Stimulated activated CD4-positive, alpha-beta T cell treated with anti-CD3 and anti-CD28 coated beads, Interleukin-2, amount 100 ng/mL, for 24 hours (primary cell): ENCODE results near the gene KDM2B.
"Not testable (repeated sequence)": the region's sequence is repeated elsewhere in the genome, so short reads cannot be mapped to it uniquely, and the experiment has no call there.

Experiments used
- DNase-seq, 2 donors: peaks; one replicate each; pipeline ENCODE4 v3.0.0-alpha.2; 2020

KDM2B gene

DNA sequence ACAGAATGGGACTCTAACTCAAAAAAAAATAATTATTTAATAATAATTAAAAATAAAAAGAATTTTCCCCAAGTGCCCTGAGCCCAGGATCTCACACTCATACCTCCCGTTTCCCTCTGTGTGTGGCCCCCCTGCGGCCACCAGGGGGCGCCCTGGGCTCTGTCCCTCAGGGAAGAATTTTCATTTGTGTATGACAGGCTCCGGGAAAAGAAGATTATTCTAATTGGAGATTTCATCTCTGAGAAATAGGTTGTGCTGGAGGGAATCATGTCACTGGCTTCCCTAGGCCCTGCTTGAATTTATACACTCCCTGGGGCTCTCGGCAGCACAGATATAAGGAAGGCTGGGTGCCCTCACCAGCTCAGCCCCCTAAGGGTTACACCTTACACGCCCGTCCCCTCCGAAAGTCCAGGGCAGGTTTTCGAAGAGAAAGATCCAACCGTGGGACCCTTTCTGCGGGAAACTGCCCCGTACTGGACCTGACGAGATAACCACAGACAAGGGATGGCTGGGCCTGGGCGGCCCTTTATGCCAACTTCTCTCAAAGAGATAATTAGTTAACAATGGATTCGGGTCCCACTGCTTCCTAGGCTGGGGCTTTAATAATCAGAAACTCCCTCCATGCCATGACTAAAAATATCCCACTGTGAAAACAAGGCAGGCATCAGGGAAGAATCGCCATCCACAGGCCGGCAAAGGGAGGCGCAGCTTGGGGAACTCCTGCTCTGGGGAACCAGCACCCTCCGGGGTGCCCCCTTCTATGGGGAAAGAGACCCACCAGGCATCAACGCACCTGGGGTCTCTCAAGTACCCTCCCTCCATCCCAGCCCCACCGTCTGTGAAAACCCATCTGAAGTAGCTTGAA, 80.7 kb downstream of the KDM2B start:
- DNase-seq: peak; percentile 79 to 82

DNA sequence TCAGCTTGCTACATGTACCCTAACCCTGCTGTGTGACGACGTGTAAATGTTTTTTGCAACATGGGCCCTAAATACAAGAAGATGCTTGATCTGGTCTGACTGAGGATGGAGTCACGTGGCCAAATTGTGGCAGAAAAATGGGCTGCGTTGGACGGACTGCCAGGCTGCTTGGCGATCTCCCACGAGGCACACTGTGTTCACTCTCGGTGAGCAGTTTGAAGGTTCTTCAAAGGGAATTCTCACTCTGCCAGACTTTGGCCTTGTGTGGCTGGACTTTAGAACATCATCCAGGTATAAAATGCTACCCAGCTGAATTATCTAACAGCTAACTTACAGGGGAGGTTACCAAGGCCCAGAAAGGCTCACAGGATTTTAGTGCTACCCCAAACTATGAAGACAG, 85.1 kb downstream of the KDM2B start:
- DNase-seq: no peak

- peak; percentile 72 to 74 for DNase-seq
Measured at GRCh38 chr12:121494093-121494787, 86.6 kb downstream of the KDM2B start.

DNA sequence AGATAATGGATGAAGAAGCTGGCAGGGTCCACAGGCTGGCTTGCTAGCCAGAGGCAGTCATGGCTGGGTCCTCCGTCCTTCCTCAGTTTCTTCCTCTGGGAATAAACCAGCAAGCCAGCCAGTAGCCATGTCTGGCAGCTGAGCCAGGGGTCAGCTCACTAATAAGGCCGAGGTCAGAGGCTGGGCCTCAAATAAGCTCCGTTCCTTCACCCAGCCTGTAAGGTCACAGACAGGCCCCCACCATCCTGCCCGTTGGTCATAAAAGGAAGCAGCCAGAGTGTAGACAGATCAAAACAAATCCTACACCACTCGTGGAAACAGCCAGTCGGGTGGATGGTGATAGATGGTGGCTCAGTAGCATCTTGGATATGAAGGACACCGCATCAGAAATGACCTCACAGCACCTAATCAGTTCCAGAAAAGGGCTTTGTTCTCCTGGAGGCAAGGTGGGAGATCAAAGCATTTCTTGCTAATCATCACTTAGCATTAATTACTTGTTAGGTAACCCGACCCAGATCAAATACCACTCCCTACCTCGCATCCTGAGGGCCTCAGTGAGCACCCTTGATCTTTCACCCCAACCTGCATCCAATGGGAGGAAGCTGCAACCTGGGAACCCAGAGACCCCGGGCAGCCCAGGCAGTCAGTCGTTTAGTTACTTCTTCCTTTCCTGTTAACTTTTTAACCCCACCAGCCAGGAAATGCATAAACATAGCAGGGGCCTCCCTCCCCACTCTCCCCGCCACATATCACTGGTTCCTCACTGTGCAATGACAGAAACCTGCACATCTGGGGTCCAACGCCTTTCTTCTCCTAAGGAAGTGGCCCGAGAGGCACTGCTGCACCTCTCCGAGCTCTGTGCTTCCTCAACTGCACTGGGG, 90.2 kb downstream of the KDM2B start:
- no peak for DNase-seq

- DNase-seq: no peak
Measured at GRCh38 chr12:121489874-121490273, 90.9 kb downstream of the KDM2B start.

DNA sequence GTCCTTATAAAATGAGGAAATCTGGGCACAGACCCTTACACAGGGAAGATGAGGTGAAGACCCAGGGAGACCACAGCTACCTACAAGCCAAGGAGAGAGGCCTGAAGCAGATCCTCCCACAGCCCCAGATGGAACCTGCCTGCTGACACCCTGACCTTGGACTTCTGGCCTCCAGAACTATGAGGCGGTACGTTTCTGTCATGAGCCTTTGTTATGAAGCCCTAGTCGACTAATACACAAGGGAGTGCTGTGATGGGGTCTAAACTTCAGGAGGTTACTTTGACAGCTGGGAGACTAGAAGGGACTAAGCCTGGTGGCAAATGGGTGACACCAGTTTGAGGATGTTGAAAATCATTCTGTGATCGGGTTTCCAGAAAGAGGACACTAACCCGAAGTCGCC, 95.9 kb downstream of the KDM2B start:
- DNase-seq: no peak

DNA sequence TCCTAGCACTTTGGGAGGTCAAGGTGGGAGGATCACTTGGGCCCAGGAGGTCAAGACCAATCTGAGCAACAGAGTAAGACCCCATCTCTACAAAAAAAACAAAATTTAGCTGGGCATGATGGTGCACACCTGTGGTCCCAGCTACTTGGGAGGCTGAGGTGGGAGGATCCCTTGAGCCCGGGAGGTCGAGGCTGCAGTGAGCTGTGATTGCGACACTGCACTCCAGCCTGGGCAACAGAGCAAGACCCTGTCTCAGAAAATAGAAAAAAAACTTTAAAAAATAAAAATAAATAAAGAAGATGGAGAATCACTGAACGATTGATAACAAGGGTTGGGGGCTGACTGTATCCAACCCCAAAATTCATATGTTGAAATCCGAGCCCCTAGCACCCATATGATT, 96.3 kb downstream of the KDM2B start:
- DNase-seq: not testable (repeated sequence)

DNA sequence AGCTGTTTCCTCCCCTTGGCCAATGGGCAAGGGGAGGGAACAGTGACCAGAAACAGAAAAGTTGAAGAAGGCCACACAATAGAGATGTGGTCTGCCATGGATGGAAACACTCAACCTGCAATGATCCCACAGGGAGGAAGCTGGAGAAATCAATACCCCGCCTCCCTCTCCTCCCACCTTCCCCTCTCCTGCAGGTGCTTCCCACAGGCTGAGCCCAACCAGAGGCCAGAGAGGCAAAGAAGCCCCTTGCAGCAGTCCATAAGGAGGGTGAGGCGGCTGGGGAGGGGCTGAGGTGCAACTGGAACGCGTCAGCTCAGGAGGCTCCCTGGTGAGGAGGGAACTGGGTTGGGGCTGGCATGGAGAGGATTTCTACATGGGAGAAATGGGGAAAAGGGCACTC, 96.9 kb downstream of the KDM2B start:
- DNase-seq: no peak

DNA sequence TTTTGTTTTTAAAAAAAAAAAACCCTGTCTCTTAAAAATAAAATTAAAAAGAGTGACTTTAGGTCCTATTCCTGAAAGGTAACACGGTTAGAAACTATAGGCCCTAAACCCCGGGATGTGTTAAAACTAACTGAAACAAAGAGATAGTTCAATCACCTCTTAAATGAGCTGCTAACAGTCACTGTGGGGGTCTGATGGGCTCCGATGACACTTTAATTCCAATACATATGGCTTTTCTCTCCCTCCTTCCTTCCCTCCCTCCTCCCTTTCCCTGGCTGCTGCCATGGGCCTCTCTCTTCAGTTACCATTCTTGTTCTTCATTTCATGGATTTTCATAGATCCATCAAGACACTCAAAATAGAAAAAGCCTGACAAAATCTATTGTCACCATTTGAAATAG, 104.3 kb downstream of the KDM2B start:
- DNase-seq: no peak

- no peak for DNase-seq
Measured at GRCh38 chr12:121475279-121475678, 105.5 kb downstream of the KDM2B start.

GRCh38 chr12:121472150-121472905, 108.5 kb downstream of the KDM2B start:
- DNase-seq: no peak

DNA sequence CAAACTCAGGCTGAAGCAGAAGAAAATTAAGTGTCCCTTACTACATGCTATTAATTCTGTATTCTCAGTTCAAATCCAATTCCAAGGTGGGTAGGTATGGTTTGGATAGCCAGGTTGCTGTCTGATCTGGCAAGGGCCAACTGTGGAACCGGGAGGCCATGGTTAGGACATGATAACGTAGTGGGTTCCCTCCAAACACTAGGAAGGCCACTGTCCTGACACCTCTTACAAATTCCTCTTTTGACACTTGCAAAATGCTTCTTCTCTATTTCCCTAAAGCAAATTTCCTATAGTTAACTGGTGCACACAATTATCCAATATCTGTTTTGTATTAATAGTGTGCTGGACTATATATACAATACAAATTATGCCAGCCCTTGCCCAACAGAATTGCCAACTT, 110.1 kb downstream of the KDM2B start:
- no peak for DNase-seq

GRCh38 chr12:121468499-121468801, 112.4 kb downstream of the KDM2B start:
- no peak for DNase-seq

- no peak for DNase-seq
Measured at GRCh38 chr12:121467638-121468498, 113.0 kb downstream of the KDM2B start.

GRCh38 chr12:121466794-121467637, 113.8 kb downstream of the KDM2B start:
- peak; percentile 87 to 90 for DNase-seq

DNA sequence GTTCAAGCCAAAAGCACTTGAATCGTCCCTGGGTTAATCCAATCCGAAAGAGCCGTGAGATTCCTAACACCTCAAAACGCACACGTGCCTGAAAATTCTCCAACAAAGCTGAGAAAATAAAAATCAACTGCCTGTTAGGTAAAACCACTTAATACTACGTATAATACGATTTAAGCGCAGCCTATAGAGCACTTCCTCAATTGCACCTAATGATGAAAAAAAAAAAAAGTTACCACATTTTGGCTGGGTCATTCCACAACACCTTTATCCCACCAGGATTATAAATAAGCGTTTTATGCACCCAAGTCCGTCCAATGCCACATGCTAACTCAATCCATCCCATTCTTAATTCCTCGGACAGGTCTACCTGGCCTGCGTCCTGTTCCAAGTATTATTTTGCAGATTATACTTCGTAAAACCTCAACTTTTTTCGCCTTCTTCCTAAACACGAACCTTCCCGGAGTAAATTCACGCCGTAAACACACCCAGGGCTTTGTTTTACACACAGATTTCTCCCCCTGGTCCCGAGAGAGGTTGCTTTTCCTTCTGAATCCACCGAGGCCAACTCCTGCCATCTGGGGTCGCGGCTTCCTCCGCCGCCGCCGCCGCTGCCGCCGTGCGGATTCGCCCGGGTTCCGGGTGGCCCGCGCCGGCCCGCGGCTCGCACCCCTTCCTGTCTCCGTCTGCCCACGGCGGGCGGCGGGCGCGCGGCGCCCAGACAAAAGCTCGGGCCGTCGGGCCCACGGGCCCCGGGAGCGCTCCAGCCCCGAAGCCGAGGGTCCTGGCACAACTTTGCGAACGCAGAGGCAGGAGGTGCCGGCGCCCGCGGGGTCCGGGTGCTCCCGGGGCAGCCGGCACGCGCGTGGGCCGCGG, 114.7 kb downstream of the KDM2B start:
- peak; percentile 47 to 57 for DNase-seq

GRCh38 chr12:121464331-121464730, 116.5 kb downstream of the KDM2B start:
- no peak for DNase-seq

DNA sequence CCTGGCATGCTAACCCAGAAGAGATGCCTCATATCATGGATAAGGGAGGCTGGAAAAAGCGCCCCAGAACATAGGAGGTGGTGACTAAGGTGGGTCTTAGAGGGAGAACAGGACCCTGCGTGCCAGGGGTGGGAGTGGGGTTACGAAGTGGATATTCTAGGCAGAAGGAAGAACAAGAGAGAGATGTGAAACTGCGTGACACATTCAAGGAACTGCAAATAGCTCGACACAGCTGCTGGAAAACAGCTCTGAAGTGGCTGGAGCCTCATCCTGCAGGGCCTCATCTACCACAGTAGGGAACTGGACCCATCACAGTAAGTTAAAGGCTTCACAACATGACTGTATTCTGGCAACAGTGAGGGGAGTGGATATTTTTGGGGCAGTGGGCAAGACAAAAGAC, 119.8 kb downstream of the KDM2B start:
- no peak for DNase-seq

GRCh38 chr12:121456551-121456950, 124.3 kb downstream of the KDM2B start:
- no peak for DNase-seq
